ENCODE data around the gene SYT4.

DNA sequence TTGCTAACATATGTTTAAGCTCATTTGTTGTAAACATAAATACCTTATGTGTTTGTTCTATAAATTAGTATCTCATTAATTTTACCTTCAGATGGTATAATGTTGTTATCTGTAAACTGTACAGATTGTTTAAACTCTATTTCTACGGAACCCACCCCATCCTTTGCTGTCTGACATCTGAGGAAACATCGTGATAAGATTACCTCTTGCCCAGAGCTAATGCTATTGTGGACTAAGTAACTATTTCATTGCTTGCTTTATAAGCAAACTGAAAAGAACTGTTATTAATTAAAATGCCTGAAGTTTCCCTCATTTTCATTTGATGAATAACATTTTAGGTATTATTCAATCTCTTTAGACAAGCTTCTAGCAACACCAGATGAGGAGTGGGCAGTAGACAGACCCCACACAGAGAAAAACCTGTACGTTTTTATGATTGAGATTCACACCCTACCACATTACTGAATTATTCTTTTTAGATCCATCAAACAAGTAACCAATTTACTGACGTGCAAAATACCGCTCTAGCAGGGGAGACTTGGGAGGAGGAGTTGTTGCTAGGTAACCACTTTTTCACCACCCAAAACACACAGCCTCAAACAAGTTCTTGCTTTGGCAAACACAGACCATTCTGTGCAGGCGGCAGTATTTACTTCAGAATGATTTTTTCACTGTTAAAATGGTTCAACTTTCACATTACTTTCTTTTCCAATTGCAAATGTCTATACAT is 1.9 kb upstream of the SYT4 start:
- no peak for TF ChIP-seq CTCF (IDR thresholded peaks at IDR 0.05)
- no peak for TF ChIP-seq EP300 (IDR thresholded peaks at IDR 0.05)
- no peak for TF ChIP-seq POLR2A (IDR thresholded peaks at IDR 0.05)
